ENCODE measurements around the gene TMEM63C. TPM values are rescaled to one million over a fixed set of nuclear protein-coding genes. Genes with fewer than 3 reads are reported as not detected.

Gene TMEM63C
- total RNA-seq, 1 experiment from 2014 or later: 5.7 TPM

- peaks cover 7 to 21% of the 10 kb centered on the region in 2 experiments; a peak in 3 of 4 replicates for H3K4me1 ChIP-seq (ENCODE audit: control insufficient read depth in 1 of 2, insufficient read depth in 2 of 2, low read length in 2 of 2)
- peak within 1 kb of the TSS; percentile 81 for H3K4me2 ChIP-seq (ENCODE audit: low read length)
- H4K20me1 ChIP-seq (ENCODE audit: insufficient read depth): no peaks in the 10 kb centered on the region
- ChIA-PET POLR2A (no interaction called here), RAD21 (ENCODE audit: low non-redundant PET in 1 of 2, low total read pairs in 2 of 2, uncharacterized antibody in 2 of 2, unreplicated experiment in 2 of 2) (no interaction called here), CTCF (interaction anchor here (2.1 kb wide), 1 partner anchor 10 kb away, joined by 10 read pairs; no protein-coding TSS in a partner anchor)
- no peaks in the 10 kb centered on the region for H3K9me2 ChIP-seq (ENCODE audit: insufficient read depth)
- ATAC-seq (peak; percentile 71), DNase-seq (ENCODE audit: low read depth, low spot score) (no peak)
- H3K36me3 ChIP-seq (ENCODE audit: control insufficient read depth in 1 of 2, insufficient read depth in 2 of 2, low read length in 2 of 2): no peaks in the 10 kb centered on the region
- TF ChIP-seq CTCF (IDR thresholded peaks at IDR 0.05 in 2 of 3, conservative IDR thresholded peaks at IDR 0.05 in 1 of 3; ENCODE audit: borderline replicate concordance in 1 of 3, insufficient read depth in 1 of 3, low read depth in 2 of 3, low read length in 2 of 3) (peak in 2 of 3 experiments; percentile 28 to 47; a peak in 4 of 6 replicates), CBX3 (IDR thresholded peaks at IDR 0.05; ENCODE audit: low read depth) (no peak), RAD21 (IDR thresholded peaks at IDR 0.05; ENCODE audit: low read depth) (0 out of 2 replicates have a peak, but pooled peaks have one; percentile 3)
- BruUV-seq (replicated peaks): no TSS peak
- no peak within 1 kb of the TSS for H2AFZ ChIP-seq (ENCODE audit: low read depth, low read length, poor library complexity, severe bottlenecking)
- intact Hi-C loops (cut with micrococcal nuclease): no loop called here
- H3K4me3 ChIP-seq (replicated peaks in 1 of 2; ENCODE audit: low read depth in 1 of 2, low read length in 2 of 2): peak within 1 kb of the TSS; percentile 30 to 62
- no peak within 1 kb of the TSS for H3K9ac ChIP-seq (ENCODE audit: low read length)
- H3K27ac ChIP-seq (ENCODE audit: low read depth, low read length): no peak within 1 kb of the TSS
- no peaks in the 10 kb centered on the region for H3K79me2 ChIP-seq (ENCODE audit: insufficient read depth, low read length)
- peaks cover 10% of the 10 kb centered on the region; the same call in 1 of the 2 replicates for H3K27me3 ChIP-seq (ENCODE audit: insufficient read depth, low read length)
- H3K9me3 ChIP-seq (ENCODE audit: control insufficient read depth in 1 of 2, insufficient read depth in 1 of 2, low read depth in 1 of 2, low read length in 2 of 2): no peaks in the 10 kb centered on the region
Measured at GRCh38 chr14:77141214-77142004, 40.2 kb upstream of the TMEM63C start, which contains the start of gene ZDHHC22. Gene ZDHHC22 (minus strand): TSS chr14:77141791. CDS start chr14:77139738, 2,053 bp downstream.

All from HCT116 (cell line).